ENCODE measurements around the gene RAB21. TPM values are rescaled to one million over a fixed set of nuclear protein-coding genes. Genes with fewer than 3 reads are reported as not detected.
"Not testable (repeated sequence)": the region's sequence is repeated elsewhere in the genome, so short reads cannot be mapped to it uniquely, and the experiment has no call there.

Gene RAB21
- total RNA-seq, 2 donors from 2014 or later: 63.8 to 75.8 TPM

- DNase-seq: no peak
- intact Hi-C loops (cut with DNase I, micrococcal nuclease): no loop called here
- no peak for ATAC-seq
Measured at GRCh38 chr12:71786829-71787228, 32.2 kb downstream of the RAB21 start.

GRCh38 chr12:71787580-71787979 is 32.9 kb downstream of the RAB21 start:
- ATAC-seq (no peak), DNase-seq (no peak)
- intact Hi-C loops (cut with DNase I, micrococcal nuclease): no loop called here

- ATAC-seq (no peak), DNase-seq (no peak)
- intact Hi-C loops (cut with DNase I, micrococcal nuclease): no loop called here
Measured at GRCh38 chr12:71790331-71790730, 35.7 kb downstream of the RAB21 start.

- DNase-seq (no peak), ATAC-seq (no peak)
- intact Hi-C loops (cut with DNase I, micrococcal nuclease): no loop called here
Measured at GRCh38 chr12:71791473-71792150, 36.9 kb downstream of the RAB21 start.

GRCh38 chr12:71792599-71792998 is 37.9 kb downstream of the RAB21 start:
- no peak for DNase-seq
- intact Hi-C loops (cut with DNase I, micrococcal nuclease): no loop called here
- ATAC-seq: no peak

GRCh38 chr12:71795901-71796300 is 41.2 kb downstream of the RAB21 start:
- ATAC-seq: no peak
- DNase-seq: no peak
- intact Hi-C loops (cut with DNase I, micrococcal nuclease): no loop called here

- no peak for DNase-seq
- no peak for ATAC-seq
- intact Hi-C loops (cut with DNase I, micrococcal nuclease): no loop called here
Measured at GRCh38 chr12:71797531-71797930, 42.9 kb downstream of the RAB21 start.

GRCh38 chr12:71799106-71799505 is 44.4 kb downstream of the RAB21 start:
- ATAC-seq: no peak
- intact Hi-C loops (cut with DNase I, micrococcal nuclease): no loop called here

GRCh38 chr12:71800177-71800576 is 45.5 kb downstream of the RAB21 start:
- intact Hi-C loops (cut with DNase I, micrococcal nuclease): no loop called here
- ATAC-seq (no peak), DNase-seq (no peak)

More at GRCh38 chr12:71799106-71799505, 44.4 kb downstream of the RAB21 start:
- no peak for DNase-seq

GRCh38 chr12:71804505-71804904 is 49.8 kb downstream of the RAB21 start:
- no peak for ATAC-seq
- DNase-seq: no peak
- intact Hi-C loops (cut with DNase I, micrococcal nuclease): no loop called here

- intact Hi-C loops (cut with DNase I, micrococcal nuclease): no loop called here
- no peak for DNase-seq
- ATAC-seq: peak; percentile 84
Measured at GRCh38 chr12:71810921-71811320, 56.3 kb downstream of the RAB21 start.

GRCh38 chr12:71815242-71815641 is 60.6 kb downstream of the RAB21 start:
- ATAC-seq; DNase-seq; intact Hi-C loops (cut with DNase I, micrococcal nuclease): not testable (repeated sequence)

- ATAC-seq; DNase-seq; intact Hi-C loops (cut with DNase I, micrococcal nuclease): not testable (repeated sequence)
Measured at GRCh38 chr12:71822088-71822487, 67.4 kb downstream of the RAB21 start.

- intact Hi-C loops (cut with DNase I, micrococcal nuclease): no loop called here
- DNase-seq (no peak), ATAC-seq (no peak)
Measured at GRCh38 chr12:71828813-71829212, 74.2 kb downstream of the RAB21 start.

- intact Hi-C loops (cut with DNase I, micrococcal nuclease): no loop called here
- DNase-seq: no peak
- ATAC-seq: no peak
Measured at GRCh38 chr12:71837356-71837755, 82.7 kb downstream of the RAB21 start.

- DNase-seq (no peak), ATAC-seq (no peak)
- intact Hi-C loops (cut with DNase I, micrococcal nuclease): no loop called here
Measured at GRCh38 chr12:71838231-71838630, 83.6 kb downstream of the RAB21 start.

GRCh38 chr12:71838676-71839075 is 84.0 kb downstream of the RAB21 start:
- no peak for ATAC-seq
- DNase-seq: no peak
- intact Hi-C loops (cut with DNase I, micrococcal nuclease): no loop called here

- DNase-seq (no peak), ATAC-seq (peak; percentile 41)
- intact Hi-C loops (cut with DNase I, micrococcal nuclease): no loop called here
Measured at GRCh38 chr12:71840231-71840847, 85.7 kb downstream of the RAB21 start.

GRCh38 chr12:71846322-71846940 is 91.8 kb downstream of the RAB21 start:
- DNase-seq (no peak), ATAC-seq (peak; percentile 55)
- intact Hi-C loops (cut with DNase I, micrococcal nuclease): no loop called here

GRCh38 chr12:71848212-71848611 is 93.5 kb downstream of the RAB21 start:
- ATAC-seq (no peak), DNase-seq (no peak)
- intact Hi-C loops (cut with DNase I, micrococcal nuclease): no loop called here
